Stimulated activated CD8-positive, alpha-beta memory T cell treated with anti-CD3 and anti-CD28 coated beads, Interleukin-12 subunit alpha, Interleukin-12 subunit beta, amount 100 ng/mL, for 1 hour (primary cell): ENCODE data around the gene CD34.
"Not testable (repeated sequence)": the region's sequence is repeated elsewhere in the genome, so short reads cannot be mapped to it uniquely, and the experiment has no call there.

ENCODE experiments used
- DNase-seq: peaks from one replicate; pipeline ENCODE4 v3.0.0-alpha.2; 2020; ENCODE audit warnings: low read depth

The CD34 gene

DNA sequence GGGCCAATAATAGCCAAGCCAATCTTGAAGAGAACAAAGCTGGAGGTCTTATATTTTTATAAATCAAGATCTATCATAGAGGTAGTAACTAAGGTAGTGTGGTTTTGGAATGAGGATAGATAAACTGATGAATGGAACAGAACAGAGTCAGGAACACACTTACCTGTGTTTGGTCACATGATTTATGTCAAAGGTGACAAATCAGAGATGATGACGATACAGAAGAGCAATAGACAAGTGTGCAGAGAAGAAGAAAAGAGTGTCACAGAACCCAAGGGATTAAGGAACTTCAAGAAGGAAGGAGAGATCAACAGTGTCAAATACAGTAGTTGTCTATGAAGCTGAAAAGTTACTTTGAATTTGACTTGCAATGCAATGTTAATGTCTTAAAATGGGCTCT lies 16.1 kb upstream of the CD34 start:
- no peak for DNase-seq

DNA sequence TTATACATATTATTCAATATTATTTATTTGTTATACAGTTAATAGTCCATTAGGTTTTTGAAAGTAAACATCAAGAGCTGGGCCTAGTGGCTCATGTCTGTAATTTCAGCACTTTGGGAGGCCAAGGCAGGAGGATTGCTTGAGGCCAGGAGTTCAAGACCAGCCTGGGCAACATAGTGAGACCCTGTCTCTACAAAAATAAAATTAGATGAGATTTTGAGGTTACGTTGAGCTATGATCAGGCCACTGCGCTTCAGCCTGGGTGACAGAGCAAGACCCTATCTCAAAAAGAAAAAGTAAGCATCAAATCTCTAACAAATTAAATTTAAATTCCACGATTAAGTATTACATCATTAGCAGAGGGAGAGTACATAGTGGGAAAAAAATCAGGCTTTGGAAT lies 15.0 kb upstream of the CD34 start:
- DNase-seq = not testable (repeated sequence)

DNA sequence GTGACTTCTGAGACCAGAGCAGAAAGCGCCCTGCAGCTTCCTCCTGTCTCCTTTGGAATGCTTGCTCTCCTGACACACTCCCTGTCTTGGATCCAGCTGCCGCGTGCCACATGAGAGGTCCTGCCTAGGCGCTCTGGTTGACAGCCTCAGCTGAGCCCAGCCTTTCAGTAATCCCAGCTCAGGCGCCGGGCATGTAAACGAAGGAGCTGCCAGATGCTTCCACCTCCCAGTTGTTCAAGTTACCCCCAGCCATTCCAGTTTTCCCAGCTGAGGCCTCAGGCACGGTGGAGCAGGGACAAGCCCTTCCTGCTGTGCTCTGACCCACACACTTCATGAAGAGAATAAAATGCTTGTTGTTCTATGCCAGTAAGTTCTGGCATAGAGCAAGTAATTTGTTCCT lies 14.3 kb upstream of the CD34 start:
- DNase-seq = no peak

DNA sequence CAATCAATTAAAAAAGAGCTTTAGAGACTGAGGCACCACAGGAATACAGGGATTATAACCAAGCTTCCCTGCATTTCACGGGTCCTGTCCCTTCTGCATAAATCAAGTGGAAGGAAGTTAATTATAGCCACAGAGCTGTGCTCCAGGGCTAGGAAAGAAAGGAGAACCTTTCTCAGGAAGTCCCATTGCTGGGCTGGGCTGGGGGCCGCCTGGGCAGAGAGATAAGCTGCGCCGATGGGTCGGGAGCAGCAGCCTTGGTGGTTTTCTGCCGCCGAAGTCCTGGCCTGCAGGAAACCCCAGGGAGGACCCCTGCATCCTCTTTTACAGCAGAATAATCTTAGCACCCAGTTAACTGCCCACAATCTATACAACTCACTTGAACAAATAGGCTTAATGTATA lies 12.6 kb upstream of the CD34 start:
- no peak for DNase-seq

DNA sequence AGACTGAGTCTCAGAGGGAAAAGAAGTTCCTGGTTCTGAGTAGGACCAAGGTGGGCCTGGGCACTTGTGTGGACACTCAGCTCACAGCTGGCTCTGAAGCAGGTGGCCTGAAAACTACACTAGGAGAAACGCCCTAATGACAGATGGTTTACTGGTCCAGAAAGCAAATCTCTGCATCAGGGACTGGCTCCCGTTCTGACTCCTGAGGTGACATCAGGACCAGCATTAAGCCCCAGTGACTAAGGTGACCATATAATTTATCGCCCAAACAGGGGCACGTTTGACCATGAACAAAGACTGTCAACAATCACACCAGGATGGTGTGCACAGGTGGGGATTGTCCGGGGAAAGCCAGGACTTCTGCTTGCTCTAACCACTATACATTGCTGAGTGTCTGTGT lies 12.2 kb upstream of the CD34 start:
- DNase-seq = no peak

DNA sequence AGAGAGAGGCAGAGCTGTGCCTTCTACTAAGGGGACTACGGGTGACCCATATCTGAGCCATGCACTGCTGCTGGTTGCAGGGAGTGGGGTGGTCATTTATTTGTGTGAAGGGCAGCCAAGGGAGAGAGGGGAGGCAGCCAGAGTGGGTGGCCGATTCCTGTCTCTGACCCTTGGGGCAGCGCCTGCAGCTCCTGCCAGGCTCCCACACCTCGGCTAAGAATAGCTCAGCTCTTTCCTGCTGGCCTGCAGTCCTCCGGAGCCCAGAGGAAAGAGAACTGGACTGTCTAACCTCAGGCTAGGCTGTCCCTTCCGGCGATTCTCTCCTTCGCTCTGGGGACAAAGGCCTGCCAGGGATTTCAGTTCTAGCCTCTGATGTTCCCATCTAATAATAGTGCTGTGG lies 11.6 kb upstream of the CD34 start:
- no peak for DNase-seq

DNA sequence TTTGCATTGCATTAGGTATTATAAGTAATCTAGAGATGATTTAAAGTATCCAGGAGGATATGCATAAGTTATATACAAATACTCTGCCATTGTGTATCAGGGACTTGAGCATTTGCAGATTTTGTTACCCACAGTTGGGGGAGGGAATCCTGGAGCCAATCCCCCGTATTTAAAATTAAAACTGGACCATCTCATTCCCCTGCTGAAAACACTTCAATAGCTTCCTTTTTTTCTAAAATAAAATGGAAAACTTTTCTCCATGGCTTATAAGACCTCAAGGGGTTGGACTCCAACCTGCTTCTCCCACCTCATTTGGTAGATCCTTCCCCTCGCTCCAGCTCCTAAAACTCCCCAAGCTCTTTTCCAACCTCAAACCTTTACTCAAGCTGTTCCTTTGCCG lies 10.4 kb upstream of the CD34 start:
- no peak for DNase-seq

DNA sequence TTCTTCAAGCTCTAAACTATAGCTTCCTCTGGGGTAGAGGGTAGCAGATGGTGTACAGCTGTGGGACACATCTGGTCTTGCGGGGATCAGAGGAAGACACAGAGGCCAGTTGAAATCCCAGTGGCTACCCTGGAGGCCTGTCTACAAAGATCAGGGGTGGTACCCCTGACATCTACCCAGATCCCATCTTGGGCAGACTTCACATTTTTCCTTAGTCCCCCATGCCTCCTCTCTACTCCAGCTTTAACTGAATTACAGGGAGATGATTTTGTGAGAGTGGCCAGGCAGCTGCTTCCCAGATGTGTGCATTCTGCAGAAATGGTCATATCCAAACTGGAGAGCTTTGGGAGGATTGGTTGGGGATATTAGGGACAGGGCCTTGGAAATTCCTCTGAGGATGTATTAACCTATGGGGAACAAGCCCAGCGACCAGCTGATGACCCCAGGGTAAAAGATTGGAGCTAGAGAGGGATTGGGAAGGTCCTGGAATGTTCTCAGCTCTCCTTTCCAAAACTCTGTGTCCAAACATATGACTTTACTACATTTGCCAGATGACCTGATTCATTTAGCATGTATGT lies 9.6 kb upstream of the CD34 start:
- no peak for DNase-seq

DNA sequence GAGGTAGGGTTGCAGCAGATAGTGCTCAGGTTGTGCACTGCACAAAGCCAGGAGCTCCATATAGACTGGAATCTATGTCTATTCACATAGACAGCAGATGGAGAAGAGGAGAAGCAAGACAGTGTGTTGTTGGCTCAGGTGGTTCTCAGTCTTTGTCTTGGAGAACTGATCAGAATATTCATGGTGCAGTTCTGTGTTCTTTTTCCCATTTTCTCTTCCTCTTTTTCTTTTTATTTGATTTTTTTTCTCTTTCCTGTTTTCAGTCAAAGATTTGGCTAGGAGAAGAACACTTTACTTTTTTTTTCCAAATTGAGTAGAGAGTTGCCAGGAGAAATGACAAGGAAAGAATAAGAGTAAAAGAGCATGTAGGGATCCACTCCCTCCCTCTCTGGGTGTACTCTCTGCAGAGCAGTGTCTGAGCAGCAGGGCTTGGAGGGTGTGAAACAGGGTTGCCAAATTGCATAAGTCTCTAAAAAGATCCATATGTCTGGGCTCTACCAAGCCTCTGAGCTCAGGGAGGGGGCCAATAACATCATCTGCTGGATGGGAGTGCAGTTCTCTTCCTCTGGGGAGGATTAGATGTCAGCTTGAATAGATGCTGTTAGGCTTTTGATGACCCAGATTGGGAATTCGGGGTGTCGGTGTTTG lies 8.7 kb upstream of the CD34 start:
- DNase-seq = no peak

DNA sequence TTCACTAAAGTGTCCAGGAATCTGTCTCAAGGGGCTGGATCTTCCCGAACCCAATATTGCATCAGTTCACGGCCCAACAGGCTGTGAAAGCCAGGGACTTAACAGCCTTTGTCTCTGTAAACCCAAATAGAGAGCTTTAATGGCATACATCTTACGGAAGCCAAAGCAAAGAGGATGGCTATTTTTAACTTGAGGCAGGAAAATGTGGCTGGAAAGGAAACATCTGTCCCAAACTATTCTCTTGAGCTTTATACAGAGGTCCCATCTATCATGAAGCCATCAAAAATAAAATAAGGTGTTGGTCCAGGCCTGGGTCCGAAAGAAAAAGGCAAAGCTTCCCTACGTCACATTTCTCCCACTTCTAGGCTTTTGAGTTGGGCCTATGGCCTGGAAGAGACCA lies 7.7 kb upstream of the CD34 start:
- no peak for DNase-seq

DNA sequence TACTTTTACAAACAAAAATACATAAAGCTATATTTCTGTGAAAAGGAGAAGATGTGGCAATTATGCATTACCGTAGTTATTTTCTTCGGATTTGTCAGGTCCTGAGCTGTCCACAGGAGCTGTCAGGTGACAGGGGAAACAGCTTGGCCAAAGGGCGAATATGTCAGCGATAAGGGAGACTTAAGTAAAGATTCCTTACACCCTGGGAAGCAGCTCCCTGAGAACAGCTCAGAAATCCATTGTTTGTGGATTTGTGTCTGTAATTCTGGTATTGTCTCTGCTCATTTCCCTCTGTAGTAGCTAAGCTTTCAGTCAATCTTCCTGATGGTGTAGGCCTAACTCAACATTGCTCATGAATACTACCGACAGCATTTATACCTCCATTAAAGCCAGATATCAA lies 7.1 kb upstream of the CD34 start:
- DNase-seq = no peak

DNA sequence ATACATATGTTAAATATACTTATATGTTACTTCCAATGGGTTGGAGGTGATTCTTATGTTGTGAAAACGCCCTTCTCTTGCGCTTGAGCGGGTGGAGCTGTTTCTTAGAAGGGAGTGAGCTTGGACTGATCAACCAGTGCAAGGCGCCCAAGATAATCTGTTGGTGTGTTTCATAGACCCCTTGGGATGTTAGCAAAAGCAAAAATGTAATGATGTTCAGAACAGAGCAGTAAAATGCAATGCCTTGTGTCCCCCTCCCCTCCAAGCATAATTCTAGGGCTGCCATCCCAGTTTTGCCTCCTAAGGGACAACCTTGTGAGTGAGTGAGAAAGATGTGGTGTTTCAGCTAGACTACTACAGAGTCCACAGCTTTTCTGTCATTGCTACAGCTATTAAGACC lies 6.2 kb upstream of the CD34 start:
- no peak for DNase-seq

DNA sequence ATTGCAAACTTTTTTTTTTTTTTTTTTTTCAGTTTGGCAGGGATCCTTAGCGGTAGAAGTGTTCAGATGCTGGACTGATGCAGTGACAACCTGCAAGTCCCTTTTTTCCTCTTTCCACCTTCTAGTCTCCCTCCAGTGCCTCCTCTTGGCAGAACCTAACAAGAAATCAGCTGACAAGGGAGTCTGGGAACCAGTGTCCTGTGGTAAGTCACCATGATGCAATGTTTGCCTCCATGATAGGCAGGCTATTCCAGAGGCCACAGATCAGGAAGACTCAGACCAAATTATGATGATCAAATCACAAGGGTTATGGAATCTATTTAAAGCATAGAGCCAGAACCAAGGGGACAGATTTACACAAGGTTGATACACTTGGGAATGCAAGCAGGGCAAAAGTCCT lies 3.0 kb upstream of the CD34 start:
- DNase-seq = no peak

DNA sequence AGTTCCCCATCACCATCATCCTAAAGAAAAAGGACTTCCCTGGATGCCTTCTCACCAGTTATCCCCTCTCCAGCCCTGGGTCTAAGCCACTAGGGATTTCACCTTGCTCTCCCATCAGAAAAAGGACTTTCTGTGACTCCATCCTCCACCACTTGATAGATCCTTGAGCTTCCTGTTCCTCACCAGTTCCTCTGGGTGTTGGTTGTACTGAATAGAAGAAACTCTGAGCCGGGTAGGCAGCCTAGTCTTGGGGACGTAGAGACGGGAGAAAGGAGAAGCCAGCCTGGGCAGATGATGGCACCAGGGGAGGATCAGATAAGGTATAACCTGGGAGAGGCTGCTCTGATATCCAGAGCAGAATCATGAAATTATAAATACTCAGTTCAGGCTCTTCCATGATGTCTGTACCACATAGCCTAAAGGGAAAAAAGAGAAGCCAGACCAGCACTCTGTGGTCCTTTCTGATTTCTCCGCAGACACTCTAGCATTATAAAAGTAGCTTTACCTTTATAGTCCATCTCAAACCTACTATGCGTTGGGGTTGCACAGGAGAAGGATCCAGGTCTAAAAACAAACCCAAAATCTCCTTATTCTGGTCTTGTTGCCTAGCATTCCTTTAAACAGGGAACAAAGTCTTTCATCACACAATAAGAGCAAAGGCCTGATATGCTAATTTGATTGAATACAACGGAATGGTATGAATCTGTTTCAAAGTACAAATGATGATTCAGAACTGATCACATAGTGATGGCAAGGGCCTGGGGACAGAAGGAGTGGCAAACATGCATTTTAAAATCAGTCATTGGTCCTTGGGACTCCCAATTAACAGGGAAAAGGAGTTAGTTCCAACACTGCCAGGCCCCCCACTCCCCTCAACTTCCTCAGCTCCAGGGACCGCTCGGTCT lies 1.2 kb upstream of the CD34 start:
- DNase-seq = no peak

DNA sequence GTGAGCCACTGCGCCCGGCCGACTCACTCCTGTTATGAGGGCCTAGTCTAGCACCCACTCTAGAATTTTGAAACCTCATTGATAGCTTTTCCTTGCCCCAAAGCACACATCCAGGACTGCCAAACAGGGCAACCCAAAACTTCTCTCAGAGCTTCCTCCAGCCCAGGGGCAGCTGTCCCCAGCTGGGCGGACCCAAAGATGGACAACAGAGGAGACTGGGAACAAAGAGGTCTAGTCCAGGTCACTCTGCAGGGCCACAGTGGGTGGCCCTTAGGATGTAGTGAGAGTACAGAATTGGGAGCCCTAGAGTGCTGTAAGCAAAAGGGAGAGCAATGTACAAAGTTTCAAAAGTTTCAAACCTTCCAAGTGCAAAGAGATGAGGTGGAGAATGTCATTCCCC lies 1.2 kb downstream of the CD34 start:
- no peak for DNase-seq

DNA sequence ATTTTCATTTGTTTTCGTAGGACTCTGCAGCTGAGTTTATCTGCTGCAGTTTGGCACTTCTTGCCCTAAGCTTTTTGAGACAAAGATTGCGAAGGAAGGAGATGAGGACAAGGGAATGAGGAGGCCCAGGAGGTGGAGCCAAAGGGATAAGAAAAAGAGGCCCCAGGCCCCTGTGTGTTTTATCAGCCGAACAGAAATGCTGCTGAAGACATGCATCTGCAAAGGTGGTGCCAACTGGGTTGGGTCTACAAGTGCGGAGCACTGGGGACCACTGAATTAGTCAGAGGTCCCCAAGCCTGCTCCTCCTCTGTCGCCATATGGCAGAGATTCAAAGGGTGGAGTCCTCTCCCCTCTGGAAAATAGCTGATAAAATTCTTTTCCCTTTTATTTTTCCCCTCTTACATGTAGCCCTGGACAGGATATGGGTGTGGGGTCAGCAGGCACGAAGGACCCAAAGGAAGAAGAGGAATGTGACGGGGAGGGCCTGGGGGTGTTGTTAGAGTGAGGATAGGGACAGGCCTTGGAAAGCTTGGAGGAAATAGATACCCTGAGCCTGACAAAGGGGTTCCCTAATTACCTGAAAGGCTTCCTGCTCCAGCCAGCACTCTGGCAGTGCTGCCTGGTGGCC lies 2.7 kb downstream of the CD34 start:
- no peak for DNase-seq

DNA sequence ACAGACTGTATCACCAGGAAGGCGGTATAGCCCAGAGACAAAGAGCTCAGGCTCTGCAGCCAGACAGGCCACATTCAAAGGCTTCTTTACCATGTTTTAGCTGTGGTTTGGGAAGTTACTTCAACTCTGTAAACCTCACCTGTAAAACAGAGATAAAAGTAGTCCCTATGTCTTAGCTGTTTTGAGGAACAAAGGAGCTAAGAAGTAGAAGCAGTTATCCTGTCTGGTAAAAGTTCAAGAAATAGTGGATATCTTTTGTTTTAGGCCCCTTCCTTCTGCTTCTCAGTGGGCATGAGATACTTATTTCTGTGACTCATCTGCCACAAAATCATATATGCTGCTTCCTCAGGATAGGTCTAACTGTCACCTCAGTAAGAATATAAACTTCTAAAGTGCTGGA lies 6.5 kb downstream of the CD34 start:
- no peak for DNase-seq

DNA sequence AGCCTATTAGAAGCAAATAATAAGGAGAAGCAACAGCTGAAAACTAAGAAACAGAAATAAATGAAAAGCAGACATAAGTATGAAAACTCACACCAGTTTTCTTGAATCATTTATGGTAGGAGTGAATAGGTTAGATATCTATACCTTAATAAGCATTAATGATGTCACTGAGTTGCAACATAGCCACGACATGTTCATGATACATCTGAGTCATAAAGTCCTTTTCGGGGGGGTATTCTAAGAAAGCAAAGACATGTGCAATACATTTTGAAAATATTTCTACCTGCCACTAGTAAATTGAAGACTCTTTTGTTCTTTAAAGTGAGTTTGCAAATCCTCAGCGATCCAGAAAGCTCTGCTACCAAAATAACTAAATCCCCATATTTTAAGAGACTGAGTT lies 7.2 kb downstream of the CD34 start:
- DNase-seq = no peak

DNA sequence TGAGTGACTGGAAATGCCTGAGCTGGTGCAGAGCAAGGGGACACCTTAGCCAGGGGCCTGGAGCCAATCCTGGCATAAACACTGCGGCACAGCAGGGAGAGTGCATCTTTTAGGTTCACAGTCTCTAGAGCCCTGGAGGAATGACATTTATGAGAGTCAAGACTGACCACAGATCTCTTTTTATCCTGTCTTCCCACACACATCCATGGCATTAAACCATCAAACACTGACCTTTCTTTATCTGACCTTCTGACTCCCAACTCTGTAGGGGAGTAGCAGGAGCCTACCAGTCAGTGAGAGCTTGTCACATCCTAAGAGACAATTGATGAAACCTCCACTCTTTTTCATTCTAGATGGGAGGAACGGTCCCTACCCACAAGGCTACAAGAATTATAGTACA lies 7.9 kb downstream of the CD34 start:
- no peak for DNase-seq

DNA sequence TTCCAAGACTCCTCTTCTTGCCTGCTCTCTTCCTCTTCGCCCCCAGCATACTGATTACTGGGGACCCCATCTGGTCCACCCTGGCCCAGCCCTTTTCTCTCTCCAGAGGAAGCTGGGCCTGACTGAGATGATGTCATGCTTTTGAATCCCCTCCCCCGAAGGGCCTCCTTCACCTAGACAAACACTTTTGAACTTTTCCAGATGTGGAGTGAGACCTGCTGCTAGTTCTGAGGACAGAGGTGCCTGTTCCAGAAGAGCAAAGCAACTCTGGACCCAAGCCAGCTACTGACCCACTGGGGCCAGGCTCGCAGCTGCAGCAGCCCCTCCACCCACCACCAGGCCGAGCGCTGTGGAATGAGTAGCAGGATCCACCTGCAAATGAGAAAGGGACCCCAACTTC lies 8.4 kb downstream of the CD34 start:
- DNase-seq = no peak

DNA sequence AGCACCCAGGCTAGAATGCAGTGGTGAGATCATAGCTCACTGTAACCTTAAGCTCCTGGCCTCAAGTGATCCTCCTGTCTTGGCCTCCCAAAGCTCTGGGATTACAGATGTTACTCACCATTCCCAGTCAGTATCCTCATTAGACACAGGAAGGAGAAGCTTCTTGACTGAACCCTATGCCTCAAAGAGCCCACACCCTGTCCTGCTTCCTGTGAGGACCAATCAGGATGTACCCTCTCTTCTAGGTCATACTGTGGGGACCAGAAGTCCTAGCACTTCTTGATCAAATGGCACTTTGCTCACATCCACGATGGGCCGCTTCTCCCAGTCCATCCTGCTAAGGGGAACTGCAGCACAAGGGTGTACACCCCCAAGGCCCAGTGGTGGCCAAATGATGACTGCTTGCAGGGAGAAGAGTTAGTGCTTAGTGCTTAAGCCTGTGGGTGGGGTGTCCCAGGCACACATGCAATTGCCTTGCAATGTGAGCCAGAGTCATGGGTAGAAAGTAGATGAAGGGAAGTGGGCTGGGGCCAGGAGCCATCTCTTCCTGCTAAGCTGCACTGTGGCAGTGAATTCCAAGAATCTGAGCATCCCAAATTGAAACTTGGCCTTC lies 9.8 kb downstream of the CD34 start:
- no peak for DNase-seq

DNA sequence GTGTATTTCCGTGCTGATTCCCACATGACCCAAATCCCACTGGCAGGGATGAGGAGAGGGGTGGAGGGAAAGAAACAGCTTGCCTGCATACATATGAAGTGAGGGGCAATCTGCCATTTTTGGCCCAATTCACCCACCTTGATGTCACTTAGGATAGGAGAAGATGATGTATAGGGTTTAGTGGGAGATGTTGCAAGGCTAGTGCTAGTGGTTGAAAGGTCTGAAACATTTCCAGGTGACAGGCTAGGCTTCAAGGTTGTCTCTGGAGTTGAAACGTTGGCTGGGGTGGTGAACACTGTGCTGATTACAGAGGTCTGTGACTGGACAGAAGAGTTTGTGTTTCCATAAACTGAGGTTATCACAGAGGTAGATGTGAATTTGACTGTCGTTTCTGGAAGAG lies 12.1 kb downstream of the CD34 start:
- DNase-seq = no peak

DNA sequence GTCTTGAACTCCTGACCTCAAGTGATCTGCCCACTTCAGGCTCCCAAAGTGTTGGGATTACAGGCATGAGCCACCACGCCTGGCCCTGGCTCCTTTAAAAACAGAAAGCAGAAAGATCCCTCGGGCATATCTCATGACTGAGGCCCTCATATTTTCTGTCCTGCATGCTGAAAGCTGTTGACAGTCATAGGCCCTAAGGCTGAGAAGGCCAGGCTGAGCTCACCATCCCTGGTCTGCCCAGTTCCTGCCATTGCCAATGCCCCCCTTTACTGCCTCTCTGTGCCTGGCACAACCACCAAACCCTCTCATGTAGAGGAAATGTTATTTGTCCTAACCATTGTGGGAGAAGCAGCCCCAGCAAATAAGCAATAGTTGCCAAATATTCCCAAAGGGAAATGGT lies 12.7 kb downstream of the CD34 start:
- DNase-seq = no peak
